HG03469 (cell line): Measurements from ENCODE around the gene HASPIN.
"Not testable (repeated sequence)": the region's sequence is repeated elsewhere in the genome, so short reads cannot be mapped to it uniquely, and the experiment has no call there.

Experiments
- ATAC-seq: cut with Tn5 transposase; IDR thresholded peaks from one replicate; pipeline ENCODE4 v1.9.1; 2021; ENCODE audit warnings: mild to moderate bottlenecking, moderate library complexity, moderate number of reproducible peaks; ENCODE audit not compliant: unreplicated experiment

The HASPIN gene

GRCh38 chr17:3695723-3696411 lies 27.8 kb upstream of the HASPIN start, which contains the start of gene P2RX5:
TSS of gene P2RX5 (minus strand) at chr17:3696155. CDS start at chr17:3696005, 150 bp downstream.
- ATAC-seq: no peak

GRCh38 chr17:3697103-3697476 lies 26.6 kb upstream of the HASPIN start:
- ATAC-seq: no peak

GRCh38 chr17:3698139-3698538 lies 25.6 kb upstream of the HASPIN start:
- no peak for ATAC-seq

- no peak for ATAC-seq
These were observed 23.8 kb upstream of the HASPIN start for GRCh38 chr17:3699951-3700350.

- not testable (repeated sequence) for ATAC-seq
These were observed 21.6 kb upstream of the HASPIN start for GRCh38 chr17:3702041-3702539.

- no peak for ATAC-seq
These were observed 18.6 kb upstream of the HASPIN start for GRCh38 chr17:3704931-3705717.

GRCh38 chr17:3705718-3705984 lies 18.1 kb upstream of the HASPIN start:
- not testable (repeated sequence) for ATAC-seq

GRCh38 chr17:3708366-3708765 lies 15.3 kb upstream of the HASPIN start:
- ATAC-seq: no peak

GRCh38 chr17:3710951-3711383 lies 12.7 kb upstream of the HASPIN start:
- ATAC-seq: peak; percentile 85

- ATAC-seq: no peak
These were observed 10.8 kb upstream of the HASPIN start for GRCh38 chr17:3712811-3713463.

- no peak for ATAC-seq
These were observed 8.4 kb upstream of the HASPIN start for GRCh38 chr17:3715296-3715695.

- no peak for ATAC-seq
These were observed 5.5 kb upstream of the HASPIN start for GRCh38 chr17:3718201-3718600.

- no peak for ATAC-seq
These were observed 4.4 kb upstream of the HASPIN start for GRCh38 chr17:3719265-3719664.

GRCh38 chr17:3722716-3723115 lies 987 bp upstream of the HASPIN start:
- no peak for ATAC-seq

GRCh38 chr17:3723188-3723555 lies 531 bp upstream of the HASPIN start:
- no peak for ATAC-seq

- no peak for ATAC-seq
These were observed 825 bp downstream of the HASPIN start for GRCh38 chr17:3724378-3725077.

- no peak for ATAC-seq
These were observed 3.3 kb downstream of the HASPIN start for GRCh38 chr17:3727041-3727440.

GRCh38 chr17:3728099-3728498 lies 4.4 kb downstream of the HASPIN start:
- not testable (repeated sequence) for ATAC-seq

GRCh38 chr17:3729881-3730280 lies 6.2 kb downstream of the HASPIN start:
- ATAC-seq: no peak

GRCh38 chr17:3730881-3731429 lies 7.3 kb downstream of the HASPIN start:
- no peak for ATAC-seq

GRCh38 chr17:3732210-3732621 lies 8.5 kb downstream of the HASPIN start:
- ATAC-seq: no peak
